ENCODE data around the gene SLC23A2.

DNA sequence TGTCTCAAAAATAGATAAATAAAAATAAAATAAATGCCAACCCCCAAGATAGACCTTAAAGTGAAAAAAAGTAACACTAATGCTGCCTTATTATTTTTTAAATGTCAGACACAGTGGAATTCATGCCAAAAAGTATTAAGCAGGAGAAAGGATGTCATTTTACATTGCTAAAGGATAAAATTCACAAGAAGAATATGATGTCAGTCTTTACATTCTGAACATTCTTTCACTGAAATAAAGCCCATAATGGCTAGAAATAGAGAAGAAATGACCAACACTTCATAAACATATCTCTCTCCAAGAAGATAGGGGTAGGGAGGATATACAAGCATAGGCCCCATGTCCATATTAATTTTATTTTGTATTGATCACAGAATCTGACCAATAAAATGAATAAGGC, 47.4 kb downstream of the SLC23A2 start:
- TF ChIP-seq POLR2A (IDR thresholded peaks at IDR 0.05) (no peak), POLR2AphosphoS5 (IDR thresholded peaks at IDR 0.05) (no peak)
- TF ChIP-seq, protein P1, sequence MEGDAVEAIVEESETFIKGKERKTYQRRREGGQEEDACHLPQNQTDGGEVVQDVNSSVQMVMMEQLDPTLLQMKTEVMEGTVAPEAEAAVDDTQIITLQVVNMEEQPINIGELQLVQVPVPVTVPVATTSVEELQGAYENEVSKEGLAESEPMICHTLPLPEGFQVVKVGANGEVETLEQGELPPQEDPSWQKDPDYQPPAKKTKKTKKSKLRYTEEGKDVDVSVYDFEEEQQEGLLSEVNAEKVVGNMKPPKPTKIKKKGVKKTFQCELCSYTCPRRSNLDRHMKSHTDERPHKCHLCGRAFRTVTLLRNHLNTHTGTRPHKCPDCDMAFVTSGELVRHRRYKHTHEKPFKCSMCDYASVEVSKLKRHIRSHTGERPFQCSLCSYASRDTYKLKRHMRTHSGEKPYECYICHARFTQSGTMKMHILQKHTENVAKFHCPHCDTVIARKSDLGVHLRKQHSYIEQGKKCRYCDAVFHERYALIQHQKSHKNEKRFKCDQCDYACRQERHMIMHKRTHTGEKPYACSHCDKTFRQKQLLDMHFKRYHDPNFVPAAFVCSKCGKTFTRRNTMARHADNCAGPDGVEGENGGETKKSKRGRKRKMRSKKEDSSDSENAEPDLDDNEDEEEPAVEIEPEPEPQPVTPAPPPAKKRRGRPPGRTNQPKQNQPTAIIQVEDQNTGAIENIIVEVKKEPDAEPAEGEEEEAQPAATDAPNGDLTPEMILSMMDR (IDR thresholded peaks at IDR 0.05), result no peak

All from prostate gland (tissue), 2 donors.